Subcutaneous abdominal adipose tissue (tissue), 5 donors: ENCODE measurements around the gene DEAF1.
A peak's percentile ranks its signal among the peaks of the same experiment; 100 is the strongest.

Source experiments
- H3K27ac ChIP-seq: one replicate; pipeline ENCODE4 v1.7.0; 2013; ENCODE audit warnings: low read depth, mild to moderate bottlenecking, inconsistent platforms, low read length, moderate library complexity
- H3K27me3 ChIP-seq, 5 donors: one replicate each; pipeline ENCODE4 v1.7.0; 2013; ENCODE audit warnings: low read length in 5 of 5, inconsistent platforms in 1 of 5; ENCODE audit not compliant: control insufficient read depth in 5 of 5, insufficient read depth in 4 of 5
- H3K36me3 ChIP-seq, 5 donors: one replicate each; pipeline ENCODE4 v1.7.0; 2013; ENCODE audit warnings: low read length in 5 of 5; ENCODE audit not compliant: control insufficient read depth in 5 of 5, insufficient read depth in 5 of 5
- H3K4me1 ChIP-seq, 5 donors: one replicate each; pipeline ENCODE4 v1.7.0; 2013; ENCODE audit warnings: low read length in 5 of 5, mild to moderate bottlenecking in 3 of 5, moderate library complexity in 1 of 5; ENCODE audit not compliant: control insufficient read depth in 5 of 5, insufficient read depth in 5 of 5
- H3K4me3 ChIP-seq, 5 donors: one replicate each; pipeline ENCODE4 v1.7.0; 2013; ENCODE audit warnings: low read length in 5 of 5, low read depth in 1 of 5
- H3K9ac ChIP-seq, 5 donors: one replicate each; pipeline ENCODE4 v1.7.0; 2013; ENCODE audit warnings: low read length in 5 of 5, mild to moderate bottlenecking in 4 of 5, moderate library complexity in 3 of 5
- H3K9me3 ChIP-seq, 5 donors: one replicate each; pipeline ENCODE4 v1.7.0; 2013; ENCODE audit warnings: low read length in 5 of 5; ENCODE audit not compliant: control insufficient read depth in 5 of 5
- donor health status: healthy.
- donor health status: healthy.
- donor health status: healthy.
- donor health status: healthy.
- donor health status: healthy.

DEAF1 gene

DNA sequence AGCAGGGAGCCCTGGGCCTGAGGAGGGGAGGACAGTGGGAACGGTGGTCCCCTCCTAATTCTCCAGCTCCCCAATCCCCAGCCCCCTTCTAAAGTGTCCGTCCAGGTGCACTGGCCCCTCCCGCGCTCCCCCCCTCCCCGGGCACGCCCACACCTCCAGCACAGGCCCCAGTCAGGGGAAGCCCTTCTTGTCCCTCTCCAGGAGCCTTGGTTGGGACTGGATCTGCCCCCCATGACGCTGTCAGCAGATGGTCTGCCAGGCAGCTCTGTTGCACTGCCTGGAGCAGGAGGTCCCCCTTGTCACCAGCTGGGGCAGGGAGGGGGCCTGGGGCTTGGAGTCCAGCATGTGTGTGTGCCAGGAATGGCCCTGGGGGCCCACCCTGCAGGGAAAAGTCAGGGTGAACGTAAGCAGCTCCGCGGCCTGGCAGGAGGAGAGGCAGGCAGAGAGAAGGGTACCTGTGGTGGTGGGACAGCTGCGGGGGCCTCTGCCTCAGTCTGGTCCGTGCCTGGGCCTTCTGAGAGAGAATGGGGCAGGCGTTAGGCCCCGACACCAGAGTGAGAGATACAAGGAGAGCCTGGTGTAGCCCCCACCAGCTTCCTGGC, 80.9 kb downstream of the DEAF1 start:
- peak overlapping the region; percentile 86 for H3K27ac ChIP-seq
- peaks cover 0 to 54% (median 45%) of the 10 kb centered on the region in 5 donors for H3K36me3 ChIP-seq
- peak overlapping the region in 4 of 5 donors; percentile 26 to 72 (median 50) for H3K9ac ChIP-seq

GRCh38 chr11:613369-613968, 81.6 kb downstream of the DEAF1 start:
- Histone ChIP-seq H3K9ac (no peak overlapping the region), H3K4me3 (no peak overlapping the region), H3K27ac (peak overlapping the region; percentile 86), H3K4me1 (peaks cover 0 to 40% (median 26%) of the 10 kb centered on the region in 5 donors), H3K36me3 (peaks cover 0 to 60% (median 51%) of the 10 kb centered on the region in 5 donors), H3K9me3 (no peaks in the 10 kb centered on the region), H3K27me3 (no peaks in the 10 kb centered on the region)

More for the DNA sequence above, 80.9 kb downstream of the DEAF1 start:
- H3K4me3 ChIP-seq = peak overlapping the region in 3 of 5 donors; percentile 94 to 96 (median 95)
- H3K27me3 ChIP-seq = no peaks in the 10 kb centered on the region
- H3K4me1 ChIP-seq = peaks cover 0 to 34% (median 23%) of the 10 kb centered on the region in 5 donors
- H3K9me3 ChIP-seq = no peaks in the 10 kb centered on the region

GRCh38 chr11:612961-613300, 82.1 kb downstream of the DEAF1 start:
- Histone ChIP-seq H3K27me3 (no peaks in the 10 kb centered on the region), H3K4me1 (peaks cover 0 to 45% (median 26%) of the 10 kb centered on the region in 5 donors), H3K4me3 (no peak overlapping the region), H3K9ac (no peak overlapping the region), H3K9me3 (no peaks in the 10 kb centered on the region), H3K36me3 (peaks cover 0 to 60% (median 54%) of the 10 kb centered on the region in 5 donors), H3K27ac (no peak overlapping the region)

DNA sequence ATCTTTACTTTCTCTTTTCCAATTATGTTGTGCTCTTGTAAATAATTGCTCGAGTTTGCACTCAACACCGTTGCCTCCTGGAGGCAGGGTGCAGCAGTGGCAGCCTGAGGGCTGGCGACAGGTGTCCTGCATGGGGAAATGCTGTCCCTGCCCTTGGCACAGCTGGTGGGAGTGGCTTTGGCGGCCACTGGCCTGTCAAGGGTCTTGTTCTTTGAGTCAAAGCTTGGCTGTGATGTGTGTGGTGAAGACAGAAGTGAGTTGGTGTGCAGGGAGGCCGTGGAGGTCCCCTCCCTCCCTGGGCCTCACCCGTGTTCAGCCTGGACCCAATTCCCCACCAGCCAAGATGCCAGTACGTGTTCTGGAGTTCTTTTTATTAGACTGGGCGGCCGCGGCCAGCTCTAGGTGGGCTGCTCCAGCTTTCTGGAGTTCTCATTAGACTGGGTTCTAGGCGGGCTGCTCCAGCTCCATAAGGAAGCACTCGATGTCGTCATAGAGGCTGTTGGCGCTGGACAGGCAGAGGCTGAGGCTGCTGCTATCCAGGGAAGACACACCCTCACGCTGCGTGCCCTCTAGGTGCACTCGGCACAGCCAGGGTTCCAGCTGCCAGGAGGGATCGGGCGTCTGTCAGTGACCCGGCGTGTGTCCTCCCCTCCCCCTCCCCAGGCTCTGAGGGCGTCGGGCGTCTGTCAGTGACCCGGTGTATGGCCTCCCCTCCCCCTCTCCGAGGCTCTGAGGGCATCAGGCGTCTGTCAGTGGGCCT, 82.6 kb downstream of the DEAF1 start:
- H3K9ac ChIP-seq = no peak overlapping the region
- peaks cover 0 to 45% (median 26%) of the 10 kb centered on the region in 5 donors for H3K4me1 ChIP-seq
- H3K27me3 ChIP-seq = no peaks in the 10 kb centered on the region
- no peak overlapping the region for H3K4me3 ChIP-seq
- H3K36me3 ChIP-seq = peaks cover 0 to 65% (median 60%) of the 10 kb centered on the region in 5 donors
- H3K27ac ChIP-seq = no peak overlapping the region
- no peaks in the 10 kb centered on the region for H3K9me3 ChIP-seq

DNA sequence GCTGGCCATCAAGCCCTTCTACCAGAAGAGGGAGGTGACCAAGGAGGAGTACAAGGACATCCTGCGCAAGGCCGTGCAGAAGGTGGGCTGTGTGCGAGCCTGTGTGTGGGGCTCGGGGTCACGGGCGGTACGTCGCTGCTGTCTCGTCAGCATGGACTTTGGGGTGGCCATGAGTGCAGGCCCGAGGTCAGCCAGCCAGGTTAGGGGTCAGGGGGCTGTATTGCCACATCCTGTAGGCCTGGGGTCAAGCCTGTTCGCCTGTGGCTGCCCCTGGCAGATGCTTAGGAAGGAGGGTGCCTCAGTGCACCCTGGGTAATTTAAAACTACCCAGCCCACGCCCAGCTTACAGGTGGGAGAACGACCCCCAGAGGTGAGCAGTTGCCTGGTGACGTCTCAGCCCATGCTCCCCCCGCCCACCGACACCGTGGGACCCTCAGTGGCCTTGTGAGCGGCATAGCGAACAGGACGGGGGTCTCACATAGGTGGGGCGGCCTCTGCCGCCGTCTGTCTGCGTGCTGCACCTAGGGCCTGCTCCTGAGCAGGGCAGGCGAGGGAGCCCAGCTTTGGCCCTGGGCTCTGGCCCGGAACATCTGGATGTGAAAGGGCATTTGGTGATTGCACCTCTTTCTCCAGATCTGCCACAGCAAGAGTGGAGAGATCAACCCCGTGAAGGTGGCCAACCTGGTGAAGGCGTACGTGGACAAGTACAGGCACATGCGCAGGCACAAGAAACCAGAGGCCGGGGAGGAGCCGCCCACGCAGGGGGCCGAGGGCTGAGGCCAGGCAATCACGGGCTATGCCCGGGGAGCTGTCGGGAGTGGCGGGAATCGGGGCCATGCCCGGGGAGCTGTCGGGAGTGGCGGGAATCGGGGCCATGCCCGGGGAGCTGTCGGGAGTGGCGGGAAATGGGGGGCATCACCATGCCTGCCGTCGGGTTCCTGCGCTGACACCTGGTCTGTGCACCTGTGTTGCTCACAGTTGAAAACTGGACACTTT, 83.7 kb downstream of the DEAF1 start:
- Histone ChIP-seq H3K36me3 (peaks cover 0 to 76% (median 71%) of the 10 kb centered on the region in 5 donors), H3K9ac (no peak overlapping the region), H3K27me3 (no peaks in the 10 kb centered on the region), H3K4me3 (no peak overlapping the region), H3K9me3 (no peaks in the 10 kb centered on the region), H3K27ac (no peak overlapping the region), H3K4me1 (peaks cover 0 to 37% (median 22%) of the 10 kb centered on the region in 5 donors)

- Histone ChIP-seq H3K27me3 (no peaks in the 10 kb centered on the region), H3K27ac (no peak overlapping the region), H3K36me3 (peaks cover 0 to 86% (median 81%) of the 10 kb centered on the region in 5 donors), H3K9ac (no peak overlapping the region), H3K9me3 (no peaks in the 10 kb centered on the region), H3K4me1 (peaks cover 0 to 30% (median 17%) of the 10 kb centered on the region in 5 donors), H3K4me3 (no peak overlapping the region)
These were observed 84.7 kb downstream of the DEAF1 start for GRCh38 chr11:610146-610801.

- Histone ChIP-seq H3K9me3 (no peaks in the 10 kb centered on the region), H3K27me3 (no peaks in the 10 kb centered on the region), H3K9ac (no peak overlapping the region), H3K27ac (no peak overlapping the region), H3K4me1 (peaks cover 0 to 21% (median 8%) of the 10 kb centered on the region in 5 donors), H3K4me3 (no peak overlapping the region), H3K36me3 (peaks cover 0 to 92% (median 90%) of the 10 kb centered on the region in 5 donors)
These were observed 85.6 kb downstream of the DEAF1 start for GRCh38 chr11:609341-609811.

GRCh38 chr11:608791-609251, 86.2 kb downstream of the DEAF1 start:
- H3K9ac ChIP-seq = no peak overlapping the region
- no peak overlapping the region for H3K27ac ChIP-seq
- no peaks in the 10 kb centered on the region for H3K9me3 ChIP-seq
- no peaks in the 10 kb centered on the region for H3K27me3 ChIP-seq
- peaks cover 0 to 16% (median 2%) of the 10 kb centered on the region in 5 donors for H3K4me1 ChIP-seq
- peaks cover 0 to 96% (median 94%) of the 10 kb centered on the region in 5 donors for H3K36me3 ChIP-seq
- H3K4me3 ChIP-seq = no peak overlapping the region
